ENCODE data around the gene SCRG1. TPM values are rescaled to one million over a fixed set of nuclear protein-coding genes. Genes with fewer than 3 reads are reported as not detected.

Gene SCRG1
- total RNA-seq, 3 donors from 2014 or later = not detected

- H3K4me3 Mint-ChIP-seq = no peak overlapping the region
- H3K36me3 Mint-ChIP-seq (ENCODE audit: insufficient read depth) = no peaks in the 10 kb centered on the region
- no peak for ATAC-seq
- DNase-seq = no peak
- peaks cover 16% of the 10 kb centered on the region for H3K4me1 Mint-ChIP-seq (ENCODE audit: low read depth)
- H3K27me3 Mint-ChIP-seq (ENCODE audit: low read depth) = peaks cover 2% of the 10 kb centered on the region
- H3K9me3 Mint-ChIP-seq = no peaks in the 10 kb centered on the region
Measured at GRCh38 chr4:173362666-173363065, 36.2 kb downstream of the SCRG1 start.

- H3K4me1 Mint-ChIP-seq (ENCODE audit: low read depth) = peaks cover 6% of the 10 kb centered on the region
- H3K27me3 Mint-ChIP-seq (ENCODE audit: low read depth) = peaks cover 2% of the 10 kb centered on the region
- DNase-seq (no peak), ATAC-seq (no peak)
- H3K9me3 Mint-ChIP-seq = no peaks in the 10 kb centered on the region
- H3K36me3 Mint-ChIP-seq (ENCODE audit: insufficient read depth) = no peaks in the 10 kb centered on the region
- H3K4me3 Mint-ChIP-seq = no peak overlapping the region
Measured at GRCh38 chr4:173360587-173361221, 38.2 kb downstream of the SCRG1 start.

- H3K36me3 Mint-ChIP-seq (ENCODE audit: insufficient read depth) = no peaks in the 10 kb centered on the region
- ATAC-seq = no peak
- H3K4me1 Mint-ChIP-seq (ENCODE audit: low read depth) = no peaks in the 10 kb centered on the region
- no peak overlapping the region for H3K4me3 Mint-ChIP-seq
- DNase-seq = no peak
- peaks cover 6% of the 10 kb centered on the region for H3K27me3 Mint-ChIP-seq (ENCODE audit: low read depth)
- H3K9me3 Mint-ChIP-seq = no peaks in the 10 kb centered on the region
Measured at GRCh38 chr4:173357939-173358338, 41.0 kb downstream of the SCRG1 start.

- DNase-seq (no peak), ATAC-seq (no peak)
- Mint-ChIP-seq H3K36me3 (ENCODE audit: insufficient read depth) (no peaks in the 10 kb centered on the region), H3K4me3 (no peak overlapping the region), H3K9me3 (no peaks in the 10 kb centered on the region), H3K27me3 (ENCODE audit: low read depth) (no peaks in the 10 kb centered on the region), H3K4me1 (ENCODE audit: low read depth) (no peaks in the 10 kb centered on the region)
Measured at GRCh38 chr4:173347467-173347866, 51.4 kb downstream of the SCRG1 start.

- Mint-ChIP-seq H3K9me3 (no peaks in the 10 kb centered on the region), H3K27me3 (ENCODE audit: low read depth) (no peaks in the 10 kb centered on the region), H3K4me3 (no peak overlapping the region), H3K4me1 (ENCODE audit: low read depth) (no peaks in the 10 kb centered on the region), H3K36me3 (ENCODE audit: insufficient read depth) (no peaks in the 10 kb centered on the region)
- no peak for ATAC-seq
- DNase-seq = no peak
Measured at GRCh38 chr4:173346074-173346473, 52.8 kb downstream of the SCRG1 start.

GRCh38 chr4:173345648-173346047 is 53.3 kb downstream of the SCRG1 start:
- no peak for DNase-seq
- no peak for ATAC-seq
- H3K36me3 Mint-ChIP-seq (ENCODE audit: insufficient read depth) = no peaks in the 10 kb centered on the region
- H3K9me3 Mint-ChIP-seq = no peaks in the 10 kb centered on the region
- H3K4me3 Mint-ChIP-seq = no peak overlapping the region
- no peaks in the 10 kb centered on the region for H3K27me3 Mint-ChIP-seq (ENCODE audit: low read depth)
- H3K4me1 Mint-ChIP-seq (ENCODE audit: low read depth) = no peaks in the 10 kb centered on the region

- Mint-ChIP-seq H3K9me3 (no peaks in the 10 kb centered on the region), H3K27me3 (ENCODE audit: low read depth) (peaks cover 2% of the 10 kb centered on the region), H3K4me3 (no peak overlapping the region), H3K4me1 (ENCODE audit: low read depth) (no peaks in the 10 kb centered on the region), H3K36me3 (ENCODE audit: insufficient read depth) (no peaks in the 10 kb centered on the region)
- ATAC-seq = no peak
- no peak for DNase-seq
Measured at GRCh38 chr4:173343832-173344397, 55.0 kb downstream of the SCRG1 start.

GRCh38 chr4:173337463-173337862 is 61.5 kb downstream of the SCRG1 start:
- Mint-ChIP-seq H3K36me3 (ENCODE audit: insufficient read depth) (no peaks in the 10 kb centered on the region), H3K27me3 (ENCODE audit: low read depth) (peaks cover 7% of the 10 kb centered on the region), H3K4me1 (ENCODE audit: low read depth) (peaks cover 11% of the 10 kb centered on the region), H3K4me3 (no peak overlapping the region), H3K9me3 (no peaks in the 10 kb centered on the region)
- ATAC-seq (no peak), DNase-seq (no peak)

GRCh38 chr4:173334891-173335752 is 63.8 kb downstream of the SCRG1 start:
- peak; percentile 4 for DNase-seq
- ATAC-seq = peak; percentile 30 to 39
- Mint-ChIP-seq H3K4me1 (ENCODE audit: low read depth) (peaks cover 18% of the 10 kb centered on the region), H3K4me3 (peak overlapping the region; percentile 98), H3K27me3 (ENCODE audit: low read depth) (peaks cover 7% of the 10 kb centered on the region), H3K9me3 (no peaks in the 10 kb centered on the region), H3K36me3 (ENCODE audit: insufficient read depth) (peaks cover 9% of the 10 kb centered on the region)

Other genes starting within 250 kb of the SCRG1 start
- 10 to 100 TPM in 2 of 3 donors, 1 to 10 TPM in 1; 10.0 to 10.3 (median 10.2) TPM for gene GALNT7, start 230.3 kb downstream of the SCRG1 start, total RNA-seq
- gene HMGB2, start 64.8 kb downstream of the SCRG1 start, total RNA-seq = 10 to 100 TPM; 46.4 to 59.0 (median 53.7) TPM
- 10 to 100 TPM in 2 of 3 donors, 1 to 10 TPM in 1; 6.9 to 11.0 (median 10.7) TPM for gene SAP30, start 28.2 kb downstream of the SCRG1 start, total RNA-seq
- not detected for gene HAND2, start 131.1 kb upstream of the SCRG1 start, total RNA-seq

All from activated T-cell treated with anti-CD3 and anti-CD28 coated beads, Interleukin-2, amount 50 U/mL, for 4 hours (primary cell).